ENCODE results near the gene AADACL2. TPM values are rescaled to one million over a fixed set of nuclear protein-coding genes. Genes with fewer than 3 reads are reported as not detected.

The AADACL2 gene, protein sequence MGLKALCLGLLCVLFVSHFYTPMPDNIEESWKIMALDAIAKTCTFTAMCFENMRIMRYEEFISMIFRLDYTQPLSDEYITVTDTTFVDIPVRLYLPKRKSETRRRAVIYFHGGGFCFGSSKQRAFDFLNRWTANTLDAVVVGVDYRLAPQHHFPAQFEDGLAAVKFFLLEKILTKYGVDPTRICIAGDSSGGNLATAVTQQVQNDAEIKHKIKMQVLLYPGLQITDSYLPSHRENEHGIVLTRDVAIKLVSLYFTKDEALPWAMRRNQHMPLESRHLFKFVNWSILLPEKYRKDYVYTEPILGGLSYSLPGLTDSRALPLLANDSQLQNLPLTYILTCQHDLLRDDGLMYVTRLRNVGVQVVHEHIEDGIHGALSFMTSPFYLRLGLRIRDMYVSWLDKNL
- total RNA-seq = not detected in 2 replicates

DNA sequence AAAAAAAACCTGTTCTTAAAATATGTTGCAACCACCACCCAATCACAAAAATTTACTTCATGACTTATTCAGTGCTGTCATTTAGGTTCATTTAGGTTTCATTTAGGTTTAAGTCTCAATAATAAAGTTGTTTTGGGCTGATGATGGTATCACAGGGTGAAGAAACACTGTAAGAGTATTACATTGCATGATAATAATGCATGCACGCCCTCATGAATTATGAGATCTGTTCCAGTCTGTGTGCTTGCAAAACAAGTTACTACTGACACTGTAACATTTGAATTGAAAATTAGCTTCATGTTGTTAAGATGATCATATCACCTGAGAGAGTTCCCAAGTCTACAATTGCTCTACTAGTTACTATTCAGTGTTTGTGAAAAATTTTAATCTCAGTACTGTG is at the start of gene AADACL2:
AADACL2 (plus strand) TSS at position 315 of the 400 bp plus-strand sequence. CDS start 109 bp downstream, outside the sequence.

Other genes with a start within 250 kb of the AADACL2 start
- 6.0 and 9.0 TPM in 2 replicates for gene AADAC, start 80.2 kb downstream of the AADACL2 start, total RNA-seq
- not detected in 2 replicates for gene SUCNR1, start 139.7 kb downstream of the AADACL2 start, total RNA-seq

Data from cardiac ventricle fibroblast (primary cell).